ENCODE data around the gene SAMD4A.

SAMD4A gene

DNA sequence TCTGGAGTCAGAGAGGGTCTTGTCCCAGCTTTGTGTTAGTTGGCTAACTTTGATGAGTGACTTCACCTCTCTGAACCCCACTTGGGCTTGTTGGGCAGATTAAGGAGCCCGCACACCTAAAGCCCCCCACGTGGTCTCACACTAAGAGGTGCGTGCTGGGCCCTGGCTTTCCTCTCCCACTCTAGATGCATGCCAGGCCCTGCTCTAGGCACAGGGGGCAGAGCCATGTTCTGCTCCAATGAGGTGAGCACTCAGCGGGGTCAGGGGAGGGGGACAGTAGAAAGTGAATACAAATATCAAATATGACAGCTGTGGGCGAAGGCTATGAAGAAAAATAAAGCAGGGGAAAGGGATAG, 216.7 kb downstream of the SAMD4A start:
- Histone ChIP-seq H3K36me3 (ENCODE audit: insufficient read depth, insufficient read length, low read length) (peaks cover 95% of the 10 kb centered on the region), H3K9ac (ENCODE audit: insufficient read length, low read depth) (no peak overlapping the region), H3K4me1 (ENCODE audit: insufficient read depth, insufficient read length) (no peaks in the 10 kb centered on the region), H3K9me3 (ENCODE audit: insufficient read depth, low read length) (no peaks in the 10 kb centered on the region), H3K4me3 (ENCODE audit: insufficient read length, low read depth) (no peak overlapping the region), H3K27me3 (ENCODE audit: insufficient read depth, insufficient read length) (no peaks in the 10 kb centered on the region)
- DNase-seq (ENCODE audit: low read depth, low spot score), result no peak
- no peak for TF ChIP-seq ZNF274 (IDR thresholded peaks at IDR 0.05; ENCODE audit: low read depth, low read length)
- no peak for TF ChIP-seq SUZ12 (IDR thresholded peaks at IDR 0.05; ENCODE audit: extremely low read depth, insufficient read depth, insufficient read length)
- TF ChIP-seq YY1 (IDR thresholded peaks at IDR 0.05; ENCODE audit: insufficient read depth, insufficient read length), result no peak

DNA sequence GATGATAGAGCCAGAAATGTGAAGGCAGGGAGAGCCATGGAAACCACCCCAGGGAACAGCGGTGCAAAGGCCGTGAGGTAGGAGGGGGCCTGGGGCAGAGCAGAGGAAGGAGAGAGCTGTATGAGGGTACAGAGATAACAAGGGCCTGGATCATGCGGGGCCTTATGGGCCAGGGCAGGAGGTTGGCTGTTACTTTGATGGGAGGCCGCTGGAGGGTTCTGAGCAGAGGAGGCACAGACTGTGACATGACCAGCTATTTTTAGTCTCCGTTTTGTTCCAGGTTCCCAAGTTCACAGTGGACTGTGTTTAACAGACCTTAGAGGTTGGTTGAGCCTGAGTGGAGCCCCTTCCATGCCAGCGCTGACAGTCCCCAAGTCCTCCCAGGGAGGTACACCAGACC, 217.1 kb downstream of the SAMD4A start:
- no peak for DNase-seq (ENCODE audit: low read depth, low spot score)
- Histone ChIP-seq H3K4me1 (ENCODE audit: insufficient read depth, insufficient read length) (no peaks in the 10 kb centered on the region), H3K36me3 (ENCODE audit: insufficient read depth, insufficient read length, low read length) (peaks cover 95% of the 10 kb centered on the region), H3K27me3 (ENCODE audit: insufficient read depth, insufficient read length) (no peaks in the 10 kb centered on the region), H3K9me3 (ENCODE audit: insufficient read depth, low read length) (no peaks in the 10 kb centered on the region), H3K9ac (ENCODE audit: insufficient read length, low read depth) (no peak overlapping the region), H3K4me3 (ENCODE audit: insufficient read length, low read depth) (no peak overlapping the region)
- TF ChIP-seq SUZ12 (IDR thresholded peaks at IDR 0.05; ENCODE audit: extremely low read depth, insufficient read depth, insufficient read length) (no peak), YY1 (IDR thresholded peaks at IDR 0.05; ENCODE audit: insufficient read depth, insufficient read length) (no peak), ZNF274 (IDR thresholded peaks at IDR 0.05; ENCODE audit: low read depth, low read length) (no peak)

DNA sequence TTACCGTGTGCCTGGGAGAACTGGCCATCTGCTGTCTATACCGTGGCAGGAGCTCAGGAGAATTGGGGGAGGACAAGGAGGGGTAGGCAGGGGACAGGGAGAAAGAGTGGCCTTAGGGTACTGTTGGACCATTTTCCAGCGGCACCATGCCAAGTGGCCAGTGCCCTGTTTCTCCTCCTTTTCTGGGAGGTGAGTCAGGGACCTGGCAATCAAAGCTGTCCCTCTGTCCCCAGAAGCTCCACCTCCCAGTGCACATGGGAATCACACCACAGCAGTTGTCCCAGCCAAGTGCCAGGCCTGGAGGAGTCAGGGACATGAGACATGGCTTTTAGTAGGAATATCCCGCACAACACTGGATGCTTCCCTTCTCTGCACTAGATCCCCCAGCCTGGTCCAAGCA, 217.7 kb downstream of the SAMD4A start:
- H3K27me3 ChIP-seq (ENCODE audit: insufficient read depth, insufficient read length), result no peaks in the 10 kb centered on the region
- H3K36me3 ChIP-seq (ENCODE audit: insufficient read depth, insufficient read length, low read length), result peaks cover 97% of the 10 kb centered on the region
- H3K4me3 ChIP-seq (ENCODE audit: insufficient read length, low read depth), result no peak overlapping the region
- no peak overlapping the region for H3K9ac ChIP-seq (ENCODE audit: insufficient read length, low read depth)
- H3K4me1 ChIP-seq (ENCODE audit: insufficient read depth, insufficient read length), result no peaks in the 10 kb centered on the region
- no peak for DNase-seq (ENCODE audit: low read depth, low spot score)
- TF ChIP-seq SUZ12 (IDR thresholded peaks at IDR 0.05; ENCODE audit: extremely low read depth, insufficient read depth, insufficient read length) (no peak), YY1 (IDR thresholded peaks at IDR 0.05; ENCODE audit: insufficient read depth, insufficient read length) (no peak), ZNF274 (IDR thresholded peaks at IDR 0.05; ENCODE audit: low read depth, low read length) (no peak)
- no peaks in the 10 kb centered on the region for H3K9me3 ChIP-seq (ENCODE audit: insufficient read depth, low read length)

DNA sequence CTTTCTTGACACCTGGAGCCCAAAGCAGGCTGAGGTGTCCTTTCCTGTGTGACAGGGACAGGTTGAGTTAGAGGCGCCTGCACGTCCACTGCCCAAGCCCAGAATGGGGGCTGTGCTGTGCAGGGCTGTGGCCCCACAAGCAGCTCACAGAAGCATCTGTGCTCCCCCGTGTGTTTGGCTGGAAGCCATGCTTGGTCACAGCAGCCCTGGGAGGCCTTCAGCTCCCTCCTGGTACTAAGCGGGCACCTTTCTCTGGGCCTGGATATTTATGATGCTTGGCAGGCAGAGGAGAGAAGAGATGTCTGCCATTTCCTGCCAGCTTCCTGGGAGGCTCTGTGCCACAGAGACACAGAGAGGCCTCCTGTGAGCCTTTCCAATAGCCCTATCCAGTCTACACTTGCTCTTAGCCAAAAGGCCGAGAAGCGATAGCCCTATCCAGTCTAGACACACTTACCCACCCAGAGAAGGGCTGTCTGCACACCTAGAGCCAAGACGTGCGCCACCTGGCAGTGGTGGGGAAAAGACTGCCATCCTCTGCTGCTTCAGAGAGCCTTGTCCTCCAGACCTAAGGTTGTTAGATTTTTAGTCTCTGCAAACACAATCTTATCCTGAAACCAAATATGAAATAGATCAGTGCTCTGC, 218.3 kb downstream of the SAMD4A start:
- no peak for DNase-seq (ENCODE audit: low read depth, low spot score)
- no peaks in the 10 kb centered on the region for H3K27me3 ChIP-seq (ENCODE audit: insufficient read depth, insufficient read length)
- no peak for TF ChIP-seq YY1 (IDR thresholded peaks at IDR 0.05; ENCODE audit: insufficient read depth, insufficient read length)
- no peak for TF ChIP-seq SUZ12 (IDR thresholded peaks at IDR 0.05; ENCODE audit: extremely low read depth, insufficient read depth, insufficient read length)
- no peak for TF ChIP-seq ZNF274 (IDR thresholded peaks at IDR 0.05; ENCODE audit: low read depth, low read length)
- H3K9ac ChIP-seq (ENCODE audit: insufficient read length, low read depth), result no peak overlapping the region
- no peak overlapping the region for H3K4me3 ChIP-seq (ENCODE audit: insufficient read length, low read depth)
- H3K36me3 ChIP-seq (ENCODE audit: insufficient read depth, insufficient read length, low read length), result peaks cover 97% of the 10 kb centered on the region
- H3K9me3 ChIP-seq (ENCODE audit: insufficient read depth, low read length), result no peaks in the 10 kb centered on the region
- H3K4me1 ChIP-seq (ENCODE audit: insufficient read depth, insufficient read length), result no peaks in the 10 kb centered on the region

DNA sequence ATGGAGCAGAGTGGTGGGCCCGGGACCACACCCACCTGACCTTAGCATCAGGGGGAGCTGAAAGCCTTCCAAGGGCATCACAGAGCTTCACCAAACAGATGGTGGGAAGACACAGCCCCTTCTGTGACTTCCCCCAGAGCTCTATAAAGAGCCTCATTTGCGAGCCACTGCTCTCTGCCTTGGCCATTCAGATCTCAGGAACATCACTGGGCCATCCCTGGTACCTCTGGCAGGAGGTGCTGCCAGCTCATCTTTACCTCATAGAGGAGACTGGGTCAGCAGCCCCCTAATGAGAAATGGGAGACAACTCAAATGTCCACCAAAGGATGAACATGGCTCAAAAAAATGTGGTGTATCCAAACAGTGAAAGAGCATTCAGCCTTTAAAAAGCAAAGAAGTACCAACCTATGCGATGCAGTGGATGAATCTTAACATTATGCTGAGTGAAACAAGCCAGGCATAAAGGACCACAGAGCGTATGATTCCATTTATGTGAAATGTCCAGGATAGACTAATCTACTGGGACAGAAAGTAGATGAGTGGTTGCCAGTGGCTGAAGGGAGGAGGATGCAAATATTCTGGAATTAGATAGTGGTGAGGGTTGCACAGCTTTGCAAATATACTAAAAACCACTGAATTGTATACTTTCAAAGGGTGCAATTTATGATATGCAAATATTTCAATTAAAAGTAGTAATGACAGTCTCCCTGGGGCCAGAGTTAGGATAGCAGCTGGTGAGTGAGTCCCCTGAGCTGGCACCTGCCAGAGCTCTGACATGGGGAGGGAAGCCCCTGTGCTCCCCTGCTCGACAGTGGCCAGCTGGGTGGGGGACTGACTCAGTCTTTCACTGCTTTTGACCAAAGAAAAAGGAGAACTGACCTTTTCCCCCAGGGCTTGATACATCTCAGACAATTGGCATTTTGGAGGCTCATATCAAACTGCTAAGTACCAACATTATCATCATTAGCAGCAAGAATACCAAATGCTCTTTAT, 219.1 kb downstream of the SAMD4A start:
- H3K4me1 ChIP-seq (ENCODE audit: insufficient read depth, insufficient read length), result no peaks in the 10 kb centered on the region
- no peak for DNase-seq (ENCODE audit: low read depth, low spot score)
- H3K36me3 ChIP-seq (ENCODE audit: insufficient read depth, insufficient read length, low read length), result peaks cover 92% of the 10 kb centered on the region
- H3K27me3 ChIP-seq (ENCODE audit: insufficient read depth, insufficient read length), result no peaks in the 10 kb centered on the region
- TF ChIP-seq YY1 (IDR thresholded peaks at IDR 0.05; ENCODE audit: insufficient read depth, insufficient read length) (no peak), ZNF274 (IDR thresholded peaks at IDR 0.05; ENCODE audit: low read depth, low read length) (no peak), SUZ12 (IDR thresholded peaks at IDR 0.05; ENCODE audit: extremely low read depth, insufficient read depth, insufficient read length) (no peak)
- no peak overlapping the region for H3K9ac ChIP-seq (ENCODE audit: insufficient read length, low read depth)
- no peaks in the 10 kb centered on the region for H3K9me3 ChIP-seq (ENCODE audit: insufficient read depth, low read length)
- H3K4me3 ChIP-seq (ENCODE audit: insufficient read length, low read depth), result no peak overlapping the region

DNA sequence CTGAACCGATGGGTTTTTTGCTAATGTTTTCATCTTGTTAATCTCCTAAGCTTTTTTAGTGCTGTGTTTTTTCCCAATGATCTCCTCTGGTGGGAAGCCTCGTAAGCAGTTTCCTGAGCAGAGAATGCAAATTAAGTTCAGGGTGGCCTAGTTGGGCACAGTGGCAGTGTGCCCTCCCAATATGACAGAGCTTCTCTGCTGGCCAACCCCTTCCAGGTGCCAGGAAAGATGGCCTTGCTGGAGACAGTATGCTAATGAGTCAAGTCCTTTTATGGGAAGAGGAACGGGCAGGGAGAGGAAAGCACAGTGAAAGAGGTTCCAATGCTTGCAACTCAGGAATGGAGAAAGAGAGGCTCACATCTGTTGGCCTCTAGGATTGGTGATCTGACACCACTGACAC, 219.9 kb downstream of the SAMD4A start:
- TF ChIP-seq YY1 (IDR thresholded peaks at IDR 0.05; ENCODE audit: insufficient read depth, insufficient read length) (no peak), ZNF274 (IDR thresholded peaks at IDR 0.05; ENCODE audit: low read depth, low read length) (no peak), SUZ12 (IDR thresholded peaks at IDR 0.05; ENCODE audit: extremely low read depth, insufficient read depth, insufficient read length) (no peak)
- peaks cover 84% of the 10 kb centered on the region for H3K36me3 ChIP-seq (ENCODE audit: insufficient read depth, insufficient read length, low read length)

DNA sequence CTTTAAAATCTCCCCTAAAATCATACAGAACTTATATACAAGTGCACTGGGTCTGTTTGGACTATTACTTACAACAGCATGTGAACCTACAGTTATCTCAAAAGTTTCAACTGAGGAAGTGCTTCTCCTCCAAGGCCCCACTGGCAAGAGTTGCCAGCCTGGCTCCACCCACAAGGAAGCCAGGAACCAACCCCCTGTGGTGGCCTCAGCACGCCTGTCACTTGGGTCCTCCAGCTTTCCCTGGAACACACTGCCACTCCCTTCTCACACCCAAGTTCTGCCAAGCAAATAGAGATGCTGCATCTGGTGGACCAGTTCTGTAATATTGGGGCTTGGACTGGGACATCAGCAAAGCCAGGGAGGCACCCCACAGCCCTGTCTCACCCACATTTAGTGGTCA, 220.3 kb downstream of the SAMD4A start:
- DNase-seq (ENCODE audit: low read depth, low spot score), result no peak
- Histone ChIP-seq H3K4me3 (ENCODE audit: insufficient read length, low read depth) (no peak overlapping the region), H3K36me3 (ENCODE audit: insufficient read depth, insufficient read length, low read length) (peaks cover 81% of the 10 kb centered on the region), H3K27me3 (ENCODE audit: insufficient read depth, insufficient read length) (no peaks in the 10 kb centered on the region), H3K4me1 (ENCODE audit: insufficient read depth, insufficient read length) (no peaks in the 10 kb centered on the region), H3K9me3 (ENCODE audit: insufficient read depth, low read length) (no peaks in the 10 kb centered on the region), H3K9ac (ENCODE audit: insufficient read length, low read depth) (no peak overlapping the region)
- TF ChIP-seq SUZ12 (IDR thresholded peaks at IDR 0.05; ENCODE audit: extremely low read depth, insufficient read depth, insufficient read length), result no peak
- TF ChIP-seq ZNF274 (IDR thresholded peaks at IDR 0.05; ENCODE audit: low read depth, low read length), result no peak
- TF ChIP-seq YY1 (IDR thresholded peaks at IDR 0.05; ENCODE audit: insufficient read depth, insufficient read length), result no peak

More for the DNA sequence above, 219.9 kb downstream of the SAMD4A start:
- H3K4me3 ChIP-seq (ENCODE audit: insufficient read length, low read depth), result no peak overlapping the region
- H3K9ac ChIP-seq (ENCODE audit: insufficient read length, low read depth), result no peak overlapping the region
- H3K4me1 ChIP-seq (ENCODE audit: insufficient read depth, insufficient read length), result no peaks in the 10 kb centered on the region
- H3K27me3 ChIP-seq (ENCODE audit: insufficient read depth, insufficient read length), result no peaks in the 10 kb centered on the region
- no peaks in the 10 kb centered on the region for H3K9me3 ChIP-seq (ENCODE audit: insufficient read depth, low read length)
- DNase-seq (ENCODE audit: low read depth, low spot score), result no peak
